NCI-H345 (cell line): Measurements from ENCODE around the gene ASMTL.
"Not testable (repeated sequence)": the region's sequence is repeated elsewhere in the genome, so short reads cannot be mapped to it uniquely, and the experiment has no call there.

Experiments
- DNase-seq: peaks from one replicate; lab custom pipeline; 2025; lab: John Stamatoyannopoulos, UW

ASMTL gene

DNA sequence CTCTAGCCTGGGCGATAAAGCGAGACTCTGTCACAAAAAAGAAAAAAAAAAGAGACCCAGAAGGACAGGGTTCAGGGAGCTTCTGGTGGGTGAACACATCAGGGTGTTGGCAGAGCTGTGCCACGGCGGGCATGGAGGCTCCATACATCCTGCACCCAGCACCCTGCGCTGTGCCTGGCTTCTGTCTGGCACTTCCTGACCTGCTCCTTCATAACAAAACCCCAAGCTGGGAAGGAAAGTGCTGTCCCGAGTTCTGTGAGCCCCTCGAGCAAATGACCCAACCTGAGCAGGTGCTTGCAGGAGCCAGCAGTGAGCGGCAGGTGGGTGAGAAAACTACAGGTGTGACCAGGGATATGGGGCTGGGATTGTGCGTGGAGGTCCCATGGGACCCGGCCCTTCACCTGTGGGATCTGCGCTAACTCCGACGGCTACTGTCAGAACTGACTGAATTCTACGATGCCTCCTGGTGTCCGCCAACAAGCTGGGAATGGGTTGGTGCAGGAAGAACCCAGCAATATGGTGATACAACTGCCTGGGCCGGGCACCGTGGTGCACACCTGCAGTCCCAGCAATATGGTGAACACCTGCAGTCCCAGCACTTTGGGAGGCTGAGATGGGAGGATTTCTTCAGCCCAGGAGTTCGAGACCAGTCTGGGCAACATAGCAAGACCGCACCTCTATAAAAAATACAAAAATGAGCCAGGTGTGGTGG lies 18.9 kb downstream of the ASMTL start:
- no peak for DNase-seq

DNA sequence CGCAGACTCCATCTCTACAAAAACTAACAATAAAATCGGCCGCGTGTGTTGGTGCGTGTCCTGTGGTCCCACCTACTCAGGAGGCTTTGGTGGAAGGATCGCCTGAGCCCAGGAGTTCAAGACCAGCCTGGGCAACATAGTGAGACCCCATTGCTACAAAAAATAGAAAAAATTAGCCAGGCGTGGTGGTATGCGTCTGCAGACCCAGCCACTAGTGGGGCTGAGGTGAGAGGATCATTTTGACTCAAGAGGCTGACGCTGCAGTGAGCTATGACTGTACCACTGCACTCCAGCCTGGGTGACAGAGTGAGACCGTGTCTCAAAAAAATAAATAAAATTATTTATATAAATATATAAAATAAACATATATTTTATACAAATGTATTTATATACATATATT lies 22.3 kb downstream of the ASMTL start:
- no peak for DNase-seq

DNA sequence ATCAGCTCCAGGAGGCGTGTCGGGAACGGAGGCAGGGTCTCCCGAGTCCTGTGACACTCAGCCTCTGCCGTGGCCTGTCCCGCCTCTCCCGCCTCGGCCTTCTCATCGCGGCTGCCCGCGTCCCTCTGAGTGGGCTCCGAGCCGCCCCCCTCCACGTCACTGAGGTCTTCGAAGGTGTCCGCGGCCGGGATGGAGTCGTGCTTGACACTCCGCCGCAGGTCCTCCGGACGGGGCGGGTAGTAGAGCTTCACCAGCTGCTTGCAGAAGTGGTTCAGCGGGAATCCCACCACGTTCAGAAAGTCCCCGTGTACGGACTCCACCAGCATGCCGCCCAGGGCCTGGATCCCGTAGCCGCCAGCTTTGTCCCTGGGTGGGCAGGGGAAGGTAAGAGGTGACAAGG lies 25.0 kb downstream of the ASMTL start:
- no peak for DNase-seq

DNA sequence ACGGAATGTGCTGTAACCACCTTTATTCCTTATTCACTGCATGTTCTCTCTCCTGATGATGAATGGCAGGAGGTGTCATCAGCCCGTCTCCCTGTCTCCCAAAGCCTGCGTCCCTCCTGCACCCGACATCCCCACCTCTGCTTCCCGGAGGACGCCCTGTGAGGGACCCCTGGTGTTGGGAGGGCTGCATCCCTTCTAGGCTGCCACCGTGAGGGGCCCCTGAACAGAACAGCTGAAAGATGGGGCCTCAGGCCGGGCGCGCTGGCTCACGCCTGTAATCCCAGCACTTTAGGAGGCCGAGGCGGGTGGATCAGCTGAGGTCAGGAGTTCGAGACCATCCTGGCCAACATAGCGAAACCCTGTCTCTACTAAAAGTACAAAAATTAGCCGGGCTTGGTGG lies 26.4 kb downstream of the ASMTL start:
- not testable (repeated sequence) for DNase-seq

DNA sequence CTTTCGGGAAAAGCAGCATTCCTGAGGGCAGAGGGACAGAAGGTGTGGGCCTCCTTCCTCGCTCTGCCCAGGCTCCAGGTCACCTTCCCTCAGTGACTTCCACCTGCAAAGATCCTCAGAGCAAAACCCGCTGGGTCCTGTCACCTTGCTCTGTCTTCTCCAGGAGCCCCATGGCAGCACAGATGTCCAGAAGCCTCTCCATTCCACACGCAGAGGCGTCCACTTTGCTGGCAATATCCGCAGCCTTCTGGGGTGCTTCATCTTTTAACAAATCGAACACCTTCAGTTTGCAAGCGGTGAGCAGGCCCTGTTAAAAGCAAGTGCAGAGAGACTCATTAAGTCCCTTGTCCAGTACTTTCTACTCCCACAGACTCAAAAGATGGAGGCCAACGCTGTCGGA lies 27.3 kb downstream of the ASMTL start:
- DNase-seq = no peak

DNA sequence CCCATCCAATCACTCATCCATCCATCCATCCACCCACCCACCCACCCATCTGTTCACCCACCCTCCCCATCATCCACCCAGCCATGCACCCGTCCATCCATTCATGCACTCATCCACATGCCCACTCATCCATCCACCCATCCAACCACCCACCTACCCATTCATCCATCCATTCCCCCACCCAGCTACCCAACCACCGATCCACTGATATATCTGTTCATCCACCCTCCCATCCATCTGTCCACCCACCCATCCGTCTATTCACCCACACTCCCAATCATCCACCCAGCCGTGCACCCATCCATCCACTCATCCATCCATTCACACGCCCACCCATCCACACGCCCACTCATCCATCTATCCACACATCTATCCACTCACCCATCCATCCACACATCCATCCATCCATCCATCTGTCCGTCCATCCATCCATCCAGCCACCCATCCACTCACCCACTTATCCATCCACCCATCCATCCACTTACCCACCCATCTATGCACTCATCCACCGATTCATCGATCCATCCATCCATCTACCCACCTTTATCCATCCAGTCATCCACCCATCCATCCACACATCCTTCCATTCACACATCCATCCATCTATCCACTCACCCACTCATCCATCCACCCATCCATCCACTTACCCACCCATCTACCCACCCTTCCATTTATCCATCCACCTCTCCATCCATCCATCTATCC lies 28.4 kb downstream of the ASMTL start:
- no peak for DNase-seq

DNA sequence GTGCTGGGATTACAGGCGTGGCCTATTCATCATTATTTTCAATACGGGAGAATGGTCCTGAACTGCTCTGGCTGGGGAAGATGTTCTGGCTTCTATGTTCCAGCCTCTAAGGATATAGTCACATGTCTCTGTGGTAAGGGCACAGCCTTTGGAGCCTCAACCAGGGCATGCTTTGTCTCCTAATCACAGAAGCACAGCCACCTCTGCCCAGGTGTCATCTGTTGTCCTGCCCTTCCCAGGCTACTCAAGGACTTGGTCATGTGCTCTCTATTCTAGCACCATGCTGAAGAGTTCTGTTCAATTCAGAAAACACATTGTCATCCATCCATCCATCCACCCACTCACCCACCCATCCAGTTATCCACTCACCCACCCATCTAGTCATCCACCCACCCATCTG lies 29.5 kb downstream of the ASMTL start:
- no peak for DNase-seq

DNA sequence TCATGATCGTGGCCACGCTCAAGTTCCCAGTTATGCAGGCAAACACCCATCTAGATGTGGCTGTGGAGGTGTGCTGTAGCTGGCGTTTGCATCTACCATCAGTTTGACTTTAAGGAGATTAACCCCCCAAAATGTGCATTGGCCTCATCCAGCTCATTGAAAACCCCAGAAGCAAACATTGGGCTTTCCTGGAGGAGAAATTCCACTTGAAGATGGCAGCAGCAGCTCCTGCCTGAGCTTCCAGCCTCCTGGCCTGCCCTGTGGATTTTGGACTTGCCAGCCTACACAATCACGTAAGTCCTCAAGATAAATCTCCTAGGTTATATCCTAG lies 30.6 kb downstream of the ASMTL start:
- no peak for DNase-seq

DNA sequence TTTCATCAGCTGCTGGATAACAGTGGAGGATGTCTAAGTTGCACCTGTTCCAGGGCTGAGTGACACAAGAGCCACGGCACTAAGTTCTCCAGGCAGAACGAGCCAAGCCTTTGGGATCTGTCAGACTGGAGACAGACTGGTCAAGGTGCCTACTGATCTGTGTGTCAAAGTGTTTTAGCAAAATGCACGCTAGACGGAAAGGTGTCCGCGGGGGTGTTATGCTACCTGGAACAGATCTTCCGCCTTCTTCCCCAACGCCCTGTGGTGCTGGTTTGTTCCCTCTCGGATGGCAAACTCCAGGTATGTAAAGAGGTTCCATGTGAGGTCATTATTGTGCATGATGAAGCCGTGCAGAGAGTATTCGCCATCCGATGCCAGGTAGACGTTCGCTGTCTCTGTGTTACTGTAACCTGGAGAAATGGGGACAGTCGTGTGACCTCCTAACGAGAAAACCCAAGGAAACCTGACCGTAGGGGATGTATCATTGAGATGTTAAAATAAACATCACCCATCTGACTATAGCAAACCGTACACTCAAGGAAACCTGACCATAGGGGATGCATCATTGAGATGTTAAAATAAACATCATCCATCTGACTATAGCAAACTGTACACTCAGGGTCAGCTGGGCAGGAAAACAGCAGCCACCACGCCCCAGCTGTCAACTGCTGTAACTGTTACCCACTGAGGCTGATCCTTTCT lies 31.1 kb downstream of the ASMTL start:
- no peak for DNase-seq

DNA sequence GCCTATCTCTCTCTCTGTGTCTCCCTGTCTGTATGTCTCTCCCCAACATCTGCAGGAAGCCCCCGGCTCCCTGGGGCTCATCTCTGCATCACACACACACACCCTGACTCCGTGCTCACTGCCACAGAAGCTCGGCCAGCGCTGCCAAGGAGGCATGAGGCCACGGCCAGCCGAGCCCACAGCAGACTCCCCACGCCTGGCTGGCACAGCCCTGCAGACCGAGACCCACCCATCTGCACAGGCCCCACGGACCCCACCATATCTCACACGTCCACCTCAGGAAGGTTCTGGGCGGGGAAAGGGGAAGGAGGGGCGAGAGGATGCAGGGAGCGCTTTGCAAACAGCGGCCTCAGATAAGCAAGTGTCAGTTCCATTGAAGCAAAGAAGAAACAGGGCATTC lies 32.3 kb downstream of the ASMTL start:
- DNase-seq = no peak

DNA sequence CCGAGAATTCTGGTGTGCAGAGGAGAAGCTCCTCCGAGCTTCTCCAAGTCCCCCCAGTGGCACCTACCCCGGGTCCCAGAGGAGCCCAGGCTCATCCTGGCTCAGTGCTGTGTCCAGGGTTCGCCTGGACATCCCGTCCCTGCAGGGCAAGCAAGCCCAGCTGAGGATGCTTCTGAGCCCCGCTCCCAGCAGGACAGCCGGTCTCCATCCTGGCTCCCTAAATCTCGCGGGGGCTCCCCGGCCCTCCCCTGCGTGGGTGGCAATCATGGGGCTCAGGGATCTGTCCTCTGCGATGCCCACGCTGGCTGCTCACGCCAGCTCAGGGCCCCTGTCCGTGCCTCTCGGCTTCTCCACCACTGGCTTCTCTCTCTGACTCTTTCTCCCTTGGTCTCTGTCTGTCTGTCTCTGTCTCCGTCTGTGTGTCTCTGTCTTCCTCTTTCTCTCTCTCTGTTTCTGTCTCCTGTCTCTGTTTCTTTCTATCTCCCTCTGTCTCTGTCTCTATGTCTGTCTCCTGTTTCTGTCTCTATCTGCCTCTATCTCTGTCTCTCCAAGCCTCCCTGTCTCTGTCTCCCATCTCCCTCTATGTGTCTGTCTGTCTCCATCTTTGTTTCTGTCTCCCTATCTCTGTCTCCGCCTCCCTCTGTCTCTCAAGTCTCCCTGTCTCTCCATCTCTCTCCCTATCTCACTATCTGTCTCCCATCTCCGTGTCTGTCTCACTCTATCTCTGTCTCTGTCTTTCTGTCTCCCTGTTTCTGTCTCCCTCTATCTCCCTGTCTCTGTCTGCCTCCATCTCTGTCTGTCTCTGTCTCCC lies 33.0 kb downstream of the ASMTL start:
- DNase-seq = no peak

DNA sequence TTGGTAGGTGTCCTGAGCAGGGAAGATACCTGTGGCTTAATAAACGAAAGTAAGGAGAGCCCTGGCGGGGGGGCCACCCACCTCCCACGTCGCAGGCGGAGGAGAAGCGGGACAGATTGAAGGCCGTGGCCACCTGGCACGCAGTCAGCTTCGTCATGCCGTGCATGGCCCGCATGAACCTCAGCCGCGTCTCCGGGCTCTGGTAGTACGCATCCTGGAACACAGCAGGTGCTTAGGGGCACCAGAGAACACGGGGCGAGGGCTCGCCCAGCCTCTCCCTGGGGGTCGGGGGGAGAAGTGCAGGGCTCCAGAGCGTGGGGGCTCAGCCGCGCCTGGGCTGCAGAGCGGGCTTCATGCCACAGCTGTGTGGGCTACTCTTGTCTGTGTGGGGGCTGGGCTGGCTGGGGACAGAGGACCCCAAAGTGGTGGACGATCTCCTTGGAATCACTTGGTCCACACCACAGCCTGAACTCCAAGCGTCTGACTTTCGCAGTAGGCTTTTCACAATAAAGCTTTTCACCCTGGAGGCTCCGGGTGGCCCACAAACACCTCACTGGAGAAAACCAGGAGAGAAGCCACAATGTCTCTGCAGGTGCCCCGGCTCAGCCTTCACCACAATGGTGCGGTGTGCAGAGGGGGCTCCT lies 33.7 kb downstream of the ASMTL start:
- DNase-seq = no peak

DNA sequence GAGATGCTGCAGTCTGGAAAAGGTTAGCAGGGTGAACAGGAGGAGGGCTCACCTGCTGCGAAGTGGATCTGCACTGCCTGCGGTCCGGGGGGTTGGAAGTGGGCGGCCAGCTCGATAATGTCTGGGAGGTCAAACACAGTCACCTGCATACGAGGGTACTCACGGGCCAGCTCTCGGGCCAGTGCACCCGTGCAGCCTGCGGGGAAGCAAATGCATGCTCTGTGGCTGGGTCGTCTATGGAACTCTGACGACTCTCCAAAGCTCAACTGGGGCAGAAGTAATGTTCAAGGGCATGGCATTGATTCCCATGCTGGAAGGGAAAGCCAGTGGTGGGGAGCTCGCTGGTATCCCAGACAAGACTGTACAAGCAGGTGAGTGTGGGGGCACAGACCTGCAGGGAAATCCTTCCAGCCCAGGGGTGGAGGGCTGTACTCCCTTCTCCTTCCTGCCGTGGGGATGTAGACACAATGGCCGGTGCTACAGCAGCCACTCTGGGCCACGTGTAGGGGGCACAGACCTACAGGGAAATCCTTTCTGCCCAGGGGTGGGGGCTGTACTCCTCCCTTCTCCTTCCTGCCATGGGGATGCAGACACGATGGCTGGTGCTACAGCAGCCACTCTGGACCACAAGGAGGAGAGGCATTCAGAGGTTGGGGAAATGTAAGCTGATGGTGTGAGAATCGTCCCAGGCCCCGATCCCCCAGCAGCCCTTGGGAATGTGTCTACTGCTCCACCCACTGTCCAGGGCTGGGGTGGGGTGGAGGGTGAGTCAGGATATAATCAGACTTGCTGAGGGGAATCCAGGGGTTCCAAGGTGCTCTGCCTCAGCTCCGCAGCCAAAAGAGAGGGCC lies 34.6 kb downstream of the ASMTL start:
- DNase-seq = no peak

DNA sequence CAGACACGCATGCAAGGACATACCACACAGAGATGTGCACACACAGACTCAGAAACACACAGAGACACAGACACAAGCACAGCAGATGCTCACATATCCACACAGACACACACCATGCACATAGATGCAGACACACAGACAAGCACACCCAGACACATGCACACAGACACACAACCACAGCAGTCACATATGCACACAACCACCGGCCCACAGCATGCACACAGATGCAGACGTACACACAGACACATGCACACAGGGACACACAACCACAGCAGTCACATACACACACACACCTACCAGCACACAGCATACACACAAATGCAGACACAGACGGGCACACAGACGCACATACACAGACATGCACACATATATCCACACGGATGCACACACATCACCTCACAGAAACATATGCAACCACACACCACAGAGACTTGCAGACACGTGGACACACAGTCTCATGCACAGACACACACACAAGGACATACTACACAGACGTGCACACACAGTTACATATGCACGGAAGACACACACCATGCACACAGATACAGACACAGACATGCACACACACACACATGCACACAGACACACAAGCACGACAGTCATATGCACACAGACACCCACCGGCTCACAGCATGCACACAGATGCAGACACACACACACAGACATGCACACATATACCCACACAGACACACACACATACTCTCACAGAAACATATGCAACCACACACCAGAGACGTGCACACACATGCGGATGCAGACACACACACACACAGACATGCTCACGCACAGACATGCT lies 35.5 kb downstream of the ASMTL start:
- no peak for DNase-seq

DNA sequence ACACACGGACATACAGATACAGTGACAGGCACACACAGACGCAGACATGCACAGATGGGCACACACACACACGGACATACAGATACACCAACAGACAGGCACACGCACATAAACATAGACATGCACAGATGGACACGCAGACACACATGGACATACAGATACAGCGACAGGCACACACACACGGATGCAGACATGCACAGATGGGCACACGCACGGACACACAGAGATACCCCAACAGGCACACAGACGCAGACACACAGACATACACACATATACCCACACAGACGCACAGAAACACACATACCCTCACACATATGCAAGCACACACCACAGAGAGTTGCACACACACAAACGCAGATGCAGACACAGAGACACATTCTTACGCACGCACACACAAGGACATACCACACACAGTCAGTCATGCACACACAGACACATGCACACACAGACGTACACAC lies 36.4 kb downstream of the ASMTL start:
- DNase-seq = no peak

DNA sequence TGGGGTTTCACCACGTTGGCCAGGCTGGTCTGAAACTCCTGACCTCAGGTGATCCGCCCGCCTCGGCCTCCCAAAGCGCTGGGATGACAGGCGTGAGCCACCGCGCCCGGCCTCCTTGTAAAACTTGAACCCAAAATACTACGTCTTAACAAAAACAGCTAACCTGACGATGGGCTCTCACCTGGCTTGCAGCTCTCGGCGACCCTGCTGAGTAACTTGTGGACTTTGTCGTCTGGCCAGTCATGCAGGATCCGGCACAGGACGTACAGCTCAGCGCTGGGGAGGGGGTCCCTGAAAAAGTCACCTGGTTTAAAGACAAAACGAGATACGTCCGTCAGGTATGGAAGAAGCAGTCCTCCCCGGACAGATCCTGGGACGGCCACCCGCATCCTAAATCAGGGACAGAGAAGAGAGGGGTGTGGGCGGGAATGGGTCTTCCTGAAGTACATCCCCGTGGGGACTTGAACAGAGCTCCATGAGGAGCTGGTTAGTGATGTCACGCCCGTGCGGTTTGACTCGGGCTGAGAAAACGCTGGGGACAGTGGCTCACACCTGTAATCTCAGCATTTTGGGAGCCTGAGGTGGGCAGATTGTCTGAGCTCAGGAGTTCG lies 40.1 kb downstream of the ASMTL start:
- no peak for DNase-seq

DNA sequence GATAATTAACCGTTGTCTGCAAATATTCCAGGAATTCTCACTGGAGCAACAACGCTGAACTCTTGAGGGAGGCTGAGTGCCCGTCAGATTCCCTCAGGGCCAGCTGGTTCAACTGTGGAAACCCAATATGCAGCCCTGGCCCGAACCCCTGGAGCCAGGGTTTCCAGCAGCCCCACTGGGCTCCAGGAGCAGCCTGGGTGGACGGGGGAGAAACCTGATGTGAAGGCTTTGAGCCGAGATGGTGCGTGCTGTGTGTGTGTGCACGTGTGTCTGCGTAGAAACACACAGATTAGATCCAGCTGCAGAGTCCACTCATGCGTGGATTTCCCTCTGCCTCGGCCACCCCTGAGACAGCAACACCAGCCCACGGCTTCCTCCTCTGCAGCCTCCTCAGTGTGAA lies 41.4 kb downstream of the ASMTL start:
- DNase-seq = no peak

DNA sequence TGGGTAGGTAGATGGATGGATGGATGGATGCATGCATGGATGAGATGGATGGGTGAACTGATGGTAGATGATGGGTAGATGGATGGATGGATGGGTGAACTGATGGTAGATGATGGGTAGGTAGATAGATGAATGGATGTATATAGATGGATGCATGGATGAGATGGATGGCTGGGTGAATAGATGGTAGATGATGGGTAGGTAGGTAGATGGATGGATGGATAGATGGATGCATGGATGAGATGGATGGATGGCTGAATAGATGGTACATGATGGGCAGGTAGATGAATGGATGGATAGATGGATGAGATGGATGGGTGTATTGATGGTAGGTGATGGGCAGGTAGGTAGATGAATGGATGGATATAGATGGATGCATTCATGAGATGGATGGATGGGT lies 45.7 kb downstream of the ASMTL start:
- DNase-seq = no peak

DNA sequence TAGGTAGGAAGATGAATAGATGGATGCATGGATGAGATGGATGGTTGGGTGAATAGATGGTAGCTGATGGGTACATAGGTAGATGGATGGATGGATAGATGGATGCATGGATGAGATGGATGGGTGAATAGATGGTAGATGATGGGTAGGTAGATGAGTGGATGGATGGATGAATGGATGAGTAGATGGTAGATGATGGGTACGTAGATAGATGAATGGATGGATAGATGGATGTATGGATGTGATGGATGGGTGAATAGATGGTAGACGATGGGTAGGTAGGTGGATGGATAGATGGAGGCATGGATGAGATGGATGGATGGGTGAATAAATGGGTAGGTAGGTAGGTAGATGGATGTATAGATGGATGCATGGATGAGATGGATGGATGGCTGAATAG lies 46.9 kb downstream of the ASMTL start:
- DNase-seq = not testable (repeated sequence)

DNA sequence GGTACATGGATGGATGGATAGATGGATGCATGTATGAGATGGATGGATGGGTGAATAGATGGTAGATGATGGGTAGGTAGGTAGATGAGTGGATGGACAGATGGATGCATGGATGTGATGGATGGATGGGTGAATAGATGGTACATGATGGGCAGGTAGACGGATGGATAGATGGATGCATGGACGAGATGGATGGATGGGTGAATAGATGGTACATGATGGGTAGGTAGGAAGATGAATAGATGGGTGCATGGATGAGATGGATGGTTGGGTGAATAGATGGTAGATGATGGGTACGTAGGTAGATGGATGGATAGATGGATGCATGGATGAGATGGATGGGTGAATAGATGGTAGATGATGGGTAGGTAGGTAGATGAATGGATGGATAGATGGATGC lies 48.8 kb downstream of the ASMTL start:
- not testable (repeated sequence) for DNase-seq
